Panc1 (cell line): ENCODE data around the gene CRTAC1.

Source experiments
- POLR2AphosphoS5 ChIP-seq: IDR thresholded peaks from 2 replicates; pipeline ENCODE4 v1.6.1; 2012; ENCODE audit warnings: mild to moderate bottlenecking, low read depth, low read length, moderate library complexity
- TCF7L2 ChIP-seq: IDR thresholded peaks from 2 replicates; pipeline ENCODE4 v1.6.1; 2011; ENCODE audit warnings: mild to moderate bottlenecking, low read depth, low read length, inconsistent platforms
- TF ChIP-seq, protein P1 (sequence below): fragments of 450-650 bp; IDR thresholded peaks from 2 replicates; pipeline ENCODE4 v1.5.1; 2017; ENCODE audit warnings: mild to moderate bottlenecking
- TF ChIP-seq, protein P2 (sequence below), 2 experiments: IDR thresholded peaks; 2 replicates each; pipeline ENCODE4 v1.6.1; 2011 to 2012; ENCODE audit warnings: low read depth in 2 of 2, control low read depth in 1 of 2, low read length in 1 of 2, mild to moderate bottlenecking in 1 of 2, moderate library complexity in 1 of 2; ENCODE audit not compliant: insufficient read depth in 1 of 2

DNA sequence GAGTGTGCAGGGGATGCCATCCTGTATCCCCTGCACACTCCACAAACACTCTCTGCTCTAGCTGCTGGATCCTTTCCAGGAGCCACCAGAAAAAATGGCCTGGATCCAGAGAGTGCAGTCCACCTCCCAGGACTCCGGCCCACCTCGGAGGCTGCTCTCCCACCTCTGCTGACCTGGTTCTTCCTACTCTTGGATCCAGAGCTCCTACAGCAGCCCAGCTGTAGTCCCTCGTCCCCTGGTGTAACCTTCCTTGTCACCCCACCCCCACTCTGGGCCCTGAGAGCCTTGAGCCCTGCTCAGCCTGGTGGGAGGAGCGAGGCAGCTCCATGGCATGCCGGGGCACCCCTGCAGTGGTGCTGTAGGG, 126.4 kb downstream of the CRTAC1 start:
- TF ChIP-seq, protein P1, sequence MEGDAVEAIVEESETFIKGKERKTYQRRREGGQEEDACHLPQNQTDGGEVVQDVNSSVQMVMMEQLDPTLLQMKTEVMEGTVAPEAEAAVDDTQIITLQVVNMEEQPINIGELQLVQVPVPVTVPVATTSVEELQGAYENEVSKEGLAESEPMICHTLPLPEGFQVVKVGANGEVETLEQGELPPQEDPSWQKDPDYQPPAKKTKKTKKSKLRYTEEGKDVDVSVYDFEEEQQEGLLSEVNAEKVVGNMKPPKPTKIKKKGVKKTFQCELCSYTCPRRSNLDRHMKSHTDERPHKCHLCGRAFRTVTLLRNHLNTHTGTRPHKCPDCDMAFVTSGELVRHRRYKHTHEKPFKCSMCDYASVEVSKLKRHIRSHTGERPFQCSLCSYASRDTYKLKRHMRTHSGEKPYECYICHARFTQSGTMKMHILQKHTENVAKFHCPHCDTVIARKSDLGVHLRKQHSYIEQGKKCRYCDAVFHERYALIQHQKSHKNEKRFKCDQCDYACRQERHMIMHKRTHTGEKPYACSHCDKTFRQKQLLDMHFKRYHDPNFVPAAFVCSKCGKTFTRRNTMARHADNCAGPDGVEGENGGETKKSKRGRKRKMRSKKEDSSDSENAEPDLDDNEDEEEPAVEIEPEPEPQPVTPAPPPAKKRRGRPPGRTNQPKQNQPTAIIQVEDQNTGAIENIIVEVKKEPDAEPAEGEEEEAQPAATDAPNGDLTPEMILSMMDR, result no peak
- TF ChIP-seq, protein P2, sequence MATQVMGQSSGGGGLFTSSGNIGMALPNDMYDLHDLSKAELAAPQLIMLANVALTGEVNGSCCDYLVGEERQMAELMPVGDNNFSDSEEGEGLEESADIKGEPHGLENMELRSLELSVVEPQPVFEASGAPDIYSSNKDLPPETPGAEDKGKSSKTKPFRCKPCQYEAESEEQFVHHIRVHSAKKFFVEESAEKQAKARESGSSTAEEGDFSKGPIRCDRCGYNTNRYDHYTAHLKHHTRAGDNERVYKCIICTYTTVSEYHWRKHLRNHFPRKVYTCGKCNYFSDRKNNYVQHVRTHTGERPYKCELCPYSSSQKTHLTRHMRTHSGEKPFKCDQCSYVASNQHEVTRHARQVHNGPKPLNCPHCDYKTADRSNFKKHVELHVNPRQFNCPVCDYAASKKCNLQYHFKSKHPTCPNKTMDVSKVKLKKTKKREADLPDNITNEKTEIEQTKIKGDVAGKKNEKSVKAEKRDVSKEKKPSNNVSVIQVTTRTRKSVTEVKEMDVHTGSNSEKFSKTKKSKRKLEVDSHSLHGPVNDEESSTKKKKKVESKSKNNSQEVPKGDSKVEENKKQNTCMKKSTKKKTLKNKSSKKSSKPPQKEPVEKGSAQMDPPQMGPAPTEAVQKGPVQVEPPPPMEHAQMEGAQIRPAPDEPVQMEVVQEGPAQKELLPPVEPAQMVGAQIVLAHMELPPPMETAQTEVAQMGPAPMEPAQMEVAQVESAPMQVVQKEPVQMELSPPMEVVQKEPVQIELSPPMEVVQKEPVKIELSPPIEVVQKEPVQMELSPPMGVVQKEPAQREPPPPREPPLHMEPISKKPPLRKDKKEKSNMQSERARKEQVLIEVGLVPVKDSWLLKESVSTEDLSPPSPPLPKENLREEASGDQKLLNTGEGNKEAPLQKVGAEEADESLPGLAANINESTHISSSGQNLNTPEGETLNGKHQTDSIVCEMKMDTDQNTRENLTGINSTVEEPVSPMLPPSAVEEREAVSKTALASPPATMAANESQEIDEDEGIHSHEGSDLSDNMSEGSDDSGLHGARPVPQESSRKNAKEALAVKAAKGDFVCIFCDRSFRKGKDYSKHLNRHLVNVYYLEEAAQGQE (IDR thresholded peaks at IDR 0.05; ENCODE audit: insufficient read depth in 1 of 2, low read depth in 2 of 2, low read length in 1 of 2), result no peak
- TF ChIP-seq TCF7L2, result no peak
- TF ChIP-seq POLR2AphosphoS5, result no peak
